Measurements from ENCODE around the gene TWIST2. TPM values are rescaled to one million over a fixed set of nuclear protein-coding genes. Genes with fewer than 3 reads are reported as not detected.

TWIST2 gene
- polyA plus RNA-seq, 1 experiment, result 127 TPM

GRCh38 chr2:238913931-238914647, 66.2 kb downstream of the TWIST2 start:
- Histone ChIP-seq H3K4me3 (ENCODE audit: low read depth, low read length) (no peak overlapping the region), H3K27me3 (ENCODE audit: control insufficient read depth, insufficient read depth, low read length) (no peaks in the 10 kb centered on the region), H3K36me3 (ENCODE audit: control insufficient read depth, insufficient read depth, low read length) (peaks cover 33% of the 10 kb centered on the region)
- TF ChIP-seq CTCF (IDR thresholded peaks at IDR 0.05; ENCODE audit: insufficient read depth, low read depth, low read length), result no peak
- DNase-seq (ENCODE audit: low read depth), result no peak
- CTCF ChIA-PET, result interaction anchor here (1.2 kb wide), 1 partner anchor 31 kb away, joined by 3 read pairs; no protein-coding TSS in a partner anchor
- POLR2A ChIA-PET, result no interaction called here

GRCh38 chr2:238914648-238915015, 66.7 kb downstream of the TWIST2 start:
- Histone ChIP-seq H3K27me3 (ENCODE audit: control insufficient read depth, insufficient read depth, low read length) (no peaks in the 10 kb centered on the region), H3K36me3 (ENCODE audit: control insufficient read depth, insufficient read depth, low read length) (peaks cover 30% of the 10 kb centered on the region), H3K4me3 (ENCODE audit: low read depth, low read length) (no peak overlapping the region)
- no peak for DNase-seq (ENCODE audit: low read depth)
- ChIA-PET POLR2A (interaction anchor here (1.0 kb wide), 1 partner anchor 15 kb away, joined by 3 read pairs; no protein-coding TSS in a partner anchor), CTCF (interaction anchor here (1.2 kb wide), 1 partner anchor 30 kb away, joined by 3 read pairs; no protein-coding TSS in a partner anchor)
- TF ChIP-seq CTCF (IDR thresholded peaks at IDR 0.05; ENCODE audit: insufficient read depth, low read depth, low read length), result no peak

DNA sequence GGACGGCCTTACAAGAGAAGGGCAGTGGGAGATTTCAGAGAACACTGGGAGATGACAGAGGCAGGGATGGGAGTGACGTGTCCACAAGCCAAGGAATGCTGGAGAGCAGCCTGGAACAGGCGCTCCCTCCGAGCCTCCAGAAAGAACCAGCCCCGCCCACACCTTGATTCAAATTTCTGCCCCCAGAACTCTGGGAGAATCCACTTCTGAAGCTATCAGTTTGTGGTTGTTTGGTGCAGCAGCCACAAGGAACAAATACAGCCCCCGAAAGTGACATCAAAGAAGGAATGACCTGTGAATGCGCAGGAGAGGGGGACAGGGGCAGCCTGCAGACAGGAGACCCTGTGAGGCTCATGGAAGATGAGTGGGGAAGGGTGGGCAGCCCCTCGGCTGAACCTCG, 67.3 kb downstream of the TWIST2 start:
- ChIA-PET POLR2A (interaction anchor here (1.0 kb wide), 1 partner anchor 14 kb away, joined by 3 read pairs; no protein-coding TSS in a partner anchor), CTCF (interaction anchor here (0.6 to 0.7 kb wide), 2 partner anchors 18 to 88 kb away, joined by 3 read pairs; no protein-coding TSS in a partner anchor)
- no peak for TF ChIP-seq CTCF (IDR thresholded peaks at IDR 0.05; ENCODE audit: insufficient read depth, low read depth, low read length)

DNA sequence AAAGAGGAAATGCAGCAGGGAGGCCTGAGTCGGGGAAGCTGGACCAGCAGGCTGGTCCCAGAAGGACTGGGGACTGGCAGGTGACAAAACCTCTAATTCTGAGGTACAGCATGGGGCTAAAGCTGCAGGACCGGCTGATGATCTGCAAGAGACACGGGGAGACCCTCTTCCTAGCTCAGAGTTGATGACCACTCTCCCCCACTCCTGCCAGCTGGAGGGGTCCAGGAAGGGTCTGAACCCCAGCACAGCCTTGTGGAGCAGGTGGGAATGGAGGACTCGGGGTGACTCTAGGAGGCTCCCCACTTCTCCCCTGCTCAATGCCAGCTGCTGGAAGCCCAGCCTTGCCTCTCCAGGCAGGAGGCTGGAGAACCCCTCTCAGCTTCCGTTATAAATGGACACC, 67.7 kb downstream of the TWIST2 start:
- ChIA-PET POLR2A (interaction anchor here (0.6 to 1.0 kb wide), 2 partner anchors 14 to 460 kb away, joined by 3 to 5 read pairs; no protein-coding TSS in a partner anchor), CTCF (interaction anchor here (0.6 to 0.7 kb wide), 2 partner anchors 19 to 88 kb away, joined by 3 read pairs; no protein-coding TSS in a partner anchor)
- TF ChIP-seq CTCF (IDR thresholded peaks at IDR 0.05; ENCODE audit: insufficient read depth, low read depth, low read length), result no peak
- Histone ChIP-seq H3K27me3 (ENCODE audit: control insufficient read depth, insufficient read depth, low read length) (no peaks in the 10 kb centered on the region), H3K36me3 (ENCODE audit: control insufficient read depth, insufficient read depth, low read length) (peaks cover 29% of the 10 kb centered on the region), H3K4me3 (ENCODE audit: low read depth, low read length) (no peak overlapping the region)
- DNase-seq (ENCODE audit: low read depth), result no peak

More for the DNA sequence above, 67.3 kb downstream of the TWIST2 start:
- Histone ChIP-seq H3K27me3 (ENCODE audit: control insufficient read depth, insufficient read depth, low read length) (no peaks in the 10 kb centered on the region), H3K4me3 (ENCODE audit: low read depth, low read length) (no peak overlapping the region), H3K36me3 (ENCODE audit: control insufficient read depth, insufficient read depth, low read length) (peaks cover 30% of the 10 kb centered on the region)
- no peak for DNase-seq (ENCODE audit: low read depth)

- peaks cover 22% of the 10 kb centered on the region for H3K36me3 ChIP-seq (ENCODE audit: control insufficient read depth, insufficient read depth, low read length)
- ChIA-PET CTCF (interaction anchor here (0.7 kb wide), 1 partner anchor 87 kb away, joined by 3 read pairs; no protein-coding TSS in a partner anchor), POLR2A (interaction anchor here (0.6 kb wide), 1 partner anchor 461 kb away, joined by 5 read pairs; no protein-coding TSS in a partner anchor)
- no peak overlapping the region for H3K4me3 ChIP-seq (ENCODE audit: low read depth, low read length)
- H3K27me3 ChIP-seq (ENCODE audit: control insufficient read depth, insufficient read depth, low read length), result no peaks in the 10 kb centered on the region
- no peak for DNase-seq (ENCODE audit: low read depth)
- TF ChIP-seq CTCF (IDR thresholded peaks at IDR 0.05; ENCODE audit: insufficient read depth, low read depth, low read length), result no peak
Measured at GRCh38 chr2:238916176-238916874, 68.4 kb downstream of the TWIST2 start.
